ENCODE results near the gene PCP2.

The PCP2 gene

GRCh38 chr19:7677669-7678311 lies 44.3 kb upstream of the PCP2 start:
- TF ChIP-seq CTCF (conservative IDR thresholded peaks at IDR 0.05): no peak
- no peak overlapping the region for H3K27ac ChIP-seq

- H3K27ac ChIP-seq: no peak within 1 kb of the TSS
- no peak for TF ChIP-seq CTCF (conservative IDR thresholded peaks at IDR 0.05)
These were observed 43.3 kb upstream of the PCP2 start, which contains the start of gene MCEMP1 for GRCh38 chr19:7676854-7677253. Gene MCEMP1 (plus strand): TSS chr19:7677090. CDS start chr19:7677121, 31 bp downstream.

GRCh38 chr19:7676376-7676775 lies 42.9 kb upstream of the PCP2 start:
- TF ChIP-seq CTCF (conservative IDR thresholded peaks at IDR 0.05): no peak
- no peak overlapping the region for H3K27ac ChIP-seq

GRCh38 chr19:7674010-7675005 lies 40.8 kb upstream of the PCP2 start:
- TF ChIP-seq CTCF (conservative IDR thresholded peaks at IDR 0.05): no peak
- no peak overlapping the region for H3K27ac ChIP-seq

- H3K27ac ChIP-seq: no peak overlapping the region
- no peak for TF ChIP-seq CTCF (conservative IDR thresholded peaks at IDR 0.05)
These were observed 39.0 kb upstream of the PCP2 start for GRCh38 chr19:7672522-7672921.

- no peak for TF ChIP-seq CTCF (conservative IDR thresholded peaks at IDR 0.05)
- no peak overlapping the region for H3K27ac ChIP-seq
These were observed 37.3 kb upstream of the PCP2 start for GRCh38 chr19:7670790-7671189.

- no peak overlapping the region for H3K27ac ChIP-seq
- TF ChIP-seq CTCF (conservative IDR thresholded peaks at IDR 0.05): no peak
These were observed 36.7 kb upstream of the PCP2 start for GRCh38 chr19:7670150-7670783.

Data from VCaP (cell line).